GM19372 (cell line): ENCODE measurements around the gene RAB10.
"Not testable (repeated sequence)": the region's sequence is repeated elsewhere in the genome, so short reads cannot be mapped to it uniquely, and the experiment has no call there.

Experiments
- ATAC-seq: cut with Tn5 transposase; IDR thresholded peaks from one replicate; pipeline ENCODE4 v1.9.1; 2021; ENCODE audit warnings: mild to moderate bottlenecking, low read depth, moderate library complexity; ENCODE audit not compliant: unreplicated experiment

The RAB10 gene

DNA sequence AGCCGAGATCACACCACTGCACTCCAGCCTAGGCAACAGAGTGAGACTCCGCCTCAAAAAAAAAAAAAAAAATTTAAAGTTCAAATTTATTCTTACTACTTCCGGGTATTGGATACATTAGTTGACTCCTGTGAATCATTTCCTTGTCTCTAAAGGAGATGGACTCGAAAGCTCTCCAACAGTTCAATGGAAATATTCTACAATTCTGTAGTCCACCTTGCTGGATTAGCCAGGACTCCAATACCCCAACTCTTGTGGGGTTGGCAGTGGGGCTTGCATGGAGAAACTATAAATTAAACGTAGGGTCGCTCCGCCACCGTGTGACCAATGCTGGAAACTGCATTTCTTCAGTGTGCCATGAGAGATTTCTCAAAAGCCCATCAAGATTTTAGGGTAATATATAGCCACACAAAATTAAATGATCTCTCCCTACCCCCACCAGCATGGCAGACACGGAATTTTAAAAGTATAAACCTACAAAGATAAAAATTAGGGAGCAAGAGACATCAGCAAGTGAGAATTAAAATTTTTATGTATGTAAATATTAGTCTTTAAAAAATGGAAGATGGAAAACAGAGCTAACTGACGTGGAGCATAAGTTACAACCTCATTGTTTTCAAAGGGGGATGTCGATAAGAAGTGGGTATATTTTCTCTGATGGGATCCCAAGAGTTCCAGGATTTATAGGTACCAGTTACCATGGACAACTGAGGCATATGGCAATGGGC, 111.2 kb downstream of the RAB10 start:
- ATAC-seq: no peak

DNA sequence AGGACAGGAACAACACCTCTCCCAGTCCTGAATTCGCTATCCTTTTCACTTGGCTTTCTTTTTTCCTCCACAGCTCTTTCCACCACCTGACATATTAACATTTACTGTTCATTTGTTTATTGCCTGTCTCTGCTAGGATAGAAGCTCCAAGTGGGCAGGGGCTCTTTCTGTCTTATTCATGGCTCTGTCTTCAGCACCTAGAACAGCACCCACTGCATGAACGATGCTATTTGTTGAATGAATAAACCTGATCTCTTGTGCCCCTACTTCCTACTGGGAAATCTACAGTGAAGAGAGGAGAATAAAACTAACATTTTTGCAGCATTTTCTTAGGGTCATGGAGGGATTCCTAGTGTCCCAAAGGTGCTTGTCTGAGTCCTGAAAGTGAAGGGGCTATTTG, 114.6 kb downstream of the RAB10 start:
- ATAC-seq: no peak

DNA sequence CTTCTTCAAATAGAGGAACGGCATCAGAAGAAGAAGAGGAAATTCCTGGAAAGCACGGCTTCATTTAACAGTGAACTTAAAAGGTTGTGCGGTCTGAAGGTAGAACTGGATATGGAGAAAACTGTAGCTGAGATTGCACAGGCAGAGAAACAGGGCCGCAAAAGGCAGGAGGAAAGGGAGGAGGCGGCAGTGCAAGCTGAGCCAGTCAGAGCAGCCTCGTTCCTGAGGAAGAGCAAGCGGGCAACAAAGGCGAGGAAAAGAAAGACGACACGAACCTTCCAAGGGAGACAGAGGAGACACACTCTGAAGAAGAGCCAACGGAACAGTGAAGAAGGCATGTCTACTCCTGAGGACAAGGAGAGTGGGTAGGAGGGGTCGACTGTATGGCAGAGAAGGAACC, 116.4 kb downstream of the RAB10 start:
- no peak for ATAC-seq

DNA sequence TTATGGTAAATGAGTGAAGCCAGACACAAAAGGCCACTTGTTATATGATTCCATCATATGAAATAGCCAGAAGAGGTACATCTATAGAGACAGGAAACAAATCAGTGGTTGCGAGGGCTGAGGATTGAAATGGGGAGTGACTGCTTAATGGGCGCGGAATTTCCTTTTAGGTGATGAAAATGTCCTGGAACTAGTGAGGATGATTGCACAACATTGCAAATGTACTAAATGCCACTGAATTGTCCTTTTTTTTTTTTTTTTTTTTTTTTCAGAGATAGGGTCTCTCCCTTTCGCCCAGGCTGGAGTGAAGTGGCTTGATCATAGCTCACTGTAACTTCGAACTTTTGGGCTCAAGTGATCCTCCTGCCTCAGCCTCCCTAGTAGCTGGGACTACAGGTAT, 123.7 kb downstream of the RAB10 start:
- ATAC-seq: no peak

DNA sequence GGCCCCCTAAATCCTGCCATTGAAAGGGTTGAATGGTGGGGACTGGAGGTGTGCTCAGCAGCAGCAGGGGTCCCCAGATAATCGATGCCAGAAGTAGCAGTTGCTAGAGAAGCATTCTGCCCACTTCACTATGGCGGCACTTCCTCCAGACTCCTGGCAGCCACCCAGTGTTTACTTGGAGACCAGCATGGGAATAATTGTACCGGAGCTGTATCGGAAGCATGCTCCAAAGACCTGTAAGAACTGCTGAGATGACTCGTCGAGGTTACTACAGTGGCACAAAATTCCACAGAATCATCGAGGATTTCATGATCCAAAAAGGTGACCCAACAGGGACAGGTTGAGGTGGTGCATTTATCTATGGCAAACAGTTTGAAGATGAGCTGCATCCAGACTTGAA, 128.0 kb downstream of the RAB10 start:
- no peak for ATAC-seq

DNA sequence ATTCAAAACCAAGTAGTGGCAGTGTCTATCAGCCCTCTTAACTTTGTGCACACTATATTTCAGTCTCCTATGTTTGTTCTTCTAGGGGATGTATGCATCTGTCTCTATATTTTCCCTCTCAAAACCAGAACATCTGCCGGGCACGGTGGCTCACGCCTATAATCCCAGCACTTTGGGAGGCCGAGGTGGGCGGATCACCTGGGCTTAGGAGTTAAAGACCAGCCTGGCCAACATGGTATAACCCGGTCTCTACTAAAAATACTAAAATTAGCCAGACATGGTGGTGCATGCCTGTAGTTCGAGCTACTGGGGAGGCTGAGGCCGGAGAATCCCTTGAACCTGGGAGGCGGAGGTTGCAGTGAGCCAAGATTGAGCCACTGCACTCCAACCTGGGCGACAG, 129.1 kb downstream of the RAB10 start:
- no peak for ATAC-seq

DNA sequence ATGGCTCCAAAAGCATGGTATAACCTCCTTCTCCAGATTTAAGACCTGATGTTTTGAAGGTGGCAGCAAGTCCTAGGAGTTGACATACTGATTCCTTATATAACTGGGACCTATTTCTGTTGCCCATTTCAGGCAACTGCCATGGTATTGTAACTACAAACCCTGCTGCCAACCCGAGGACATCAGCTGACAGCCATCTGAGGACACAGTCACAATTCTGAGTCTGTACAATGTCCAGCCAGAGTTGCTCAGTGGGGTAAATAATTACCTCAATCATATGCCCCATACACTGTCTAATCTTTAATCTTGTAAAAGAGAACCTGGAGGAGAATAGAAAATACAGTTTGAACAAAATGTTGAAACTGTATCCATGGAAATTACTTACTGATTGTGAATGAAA, 130.3 kb downstream of the RAB10 start:
- no peak for ATAC-seq

DNA sequence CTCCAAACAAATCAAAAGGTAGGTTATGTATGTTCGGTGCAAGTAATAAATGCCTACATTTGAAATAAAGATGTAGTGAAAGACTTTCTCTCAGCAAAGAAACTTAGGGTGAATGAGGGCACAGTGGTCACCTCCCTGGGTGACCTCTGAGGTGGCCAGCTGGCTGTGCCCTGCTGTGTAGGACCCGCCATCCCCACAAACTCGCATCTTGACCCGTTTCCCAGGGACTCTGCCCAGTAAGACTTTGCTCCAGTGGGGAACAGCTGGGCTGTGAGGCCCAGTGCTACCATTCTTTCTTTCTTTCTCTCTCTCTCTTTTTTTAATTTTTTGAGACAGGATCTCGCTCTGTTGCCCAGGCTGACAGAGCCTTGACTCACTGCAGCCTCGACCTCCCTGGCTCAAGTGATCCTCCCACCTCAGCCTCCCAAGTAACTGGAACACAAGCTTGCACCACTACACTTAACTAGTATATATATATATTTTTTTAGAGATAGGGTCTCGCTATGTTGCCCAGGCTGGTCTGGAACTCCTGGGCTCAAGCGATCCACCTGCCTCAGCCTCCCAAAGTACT, 130.8 kb downstream of the RAB10 start:
- no peak for ATAC-seq

DNA sequence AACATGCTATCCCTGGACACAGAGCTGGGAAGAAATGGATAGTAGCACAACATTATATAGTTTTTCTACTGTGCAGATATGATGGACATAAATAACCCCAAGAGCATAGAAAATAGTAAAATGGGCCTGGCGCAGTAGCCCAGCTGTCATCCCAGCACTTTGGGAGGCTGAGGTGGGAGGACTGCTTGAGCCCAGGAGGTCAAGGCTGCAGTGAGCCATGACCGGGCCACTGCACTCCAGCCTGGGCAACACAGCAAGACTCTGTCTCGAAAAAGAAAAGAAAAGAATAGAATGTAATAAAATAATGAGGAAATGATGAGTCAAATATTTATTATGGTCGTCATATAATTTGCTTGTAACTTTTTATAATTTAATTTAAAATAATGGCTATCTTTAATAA, 131.5 kb downstream of the RAB10 start:
- ATAC-seq: no peak

DNA sequence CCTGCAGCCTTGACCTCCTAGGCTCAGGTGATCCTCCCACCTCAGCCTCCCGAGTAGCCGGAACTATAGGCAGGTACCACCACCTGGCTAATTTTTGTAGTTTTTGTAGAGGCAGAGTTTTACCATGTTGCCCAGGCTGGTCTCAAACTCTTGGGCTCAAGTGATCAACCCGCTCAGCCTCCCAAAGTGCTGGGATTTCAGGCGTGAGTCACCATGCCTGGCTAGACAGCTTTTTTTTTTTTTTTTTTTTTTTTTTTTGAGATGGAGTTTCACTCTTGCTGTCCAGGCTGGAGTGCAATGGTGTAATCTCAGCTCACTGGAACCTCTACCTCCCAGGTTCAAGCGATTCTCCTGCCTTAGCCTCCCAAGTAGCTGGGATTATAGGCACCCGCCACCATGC, 132.7 kb downstream of the RAB10 start:
- not testable (repeated sequence) for ATAC-seq

DNA sequence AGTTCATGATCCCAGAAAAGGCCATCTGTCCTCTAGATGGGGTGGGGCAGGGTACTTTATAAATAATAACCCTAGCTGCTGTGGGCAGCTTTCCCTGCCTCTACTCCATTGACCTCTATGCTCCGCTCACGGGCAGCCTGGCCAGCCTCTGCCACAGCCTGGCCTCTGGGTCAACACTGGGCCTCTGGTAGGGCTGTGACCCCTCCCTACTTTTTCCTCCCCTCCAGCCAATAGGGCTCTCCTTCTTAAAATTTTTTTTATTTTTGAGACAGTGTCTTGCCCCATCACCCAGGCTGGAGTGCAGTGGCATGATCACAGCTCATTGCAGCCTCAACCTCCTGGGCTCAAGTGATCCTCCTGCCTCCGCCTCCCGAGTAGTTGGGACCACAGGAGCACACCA, 134.9 kb downstream of the RAB10 start:
- ATAC-seq: no peak

DNA sequence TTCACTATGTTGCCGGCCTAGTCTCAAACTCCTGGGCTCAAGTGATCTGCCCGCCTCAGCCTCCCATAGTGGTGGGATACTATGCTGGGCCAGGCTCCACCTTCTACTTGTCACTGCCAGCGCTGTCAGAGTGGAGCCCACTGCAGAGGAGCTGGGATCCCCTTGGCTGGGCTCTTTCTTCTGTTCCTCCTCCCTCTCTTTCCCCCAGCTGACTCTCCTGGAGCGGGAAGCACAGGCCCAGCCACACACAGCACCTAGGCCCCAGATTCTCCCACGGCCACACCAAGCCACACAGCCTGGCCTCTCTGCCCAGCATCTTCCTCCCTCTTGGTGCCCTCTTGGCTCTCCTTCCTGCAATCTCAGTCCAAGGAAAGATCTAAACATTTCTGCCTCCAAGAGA, 135.3 kb downstream of the RAB10 start:
- no peak for ATAC-seq

DNA sequence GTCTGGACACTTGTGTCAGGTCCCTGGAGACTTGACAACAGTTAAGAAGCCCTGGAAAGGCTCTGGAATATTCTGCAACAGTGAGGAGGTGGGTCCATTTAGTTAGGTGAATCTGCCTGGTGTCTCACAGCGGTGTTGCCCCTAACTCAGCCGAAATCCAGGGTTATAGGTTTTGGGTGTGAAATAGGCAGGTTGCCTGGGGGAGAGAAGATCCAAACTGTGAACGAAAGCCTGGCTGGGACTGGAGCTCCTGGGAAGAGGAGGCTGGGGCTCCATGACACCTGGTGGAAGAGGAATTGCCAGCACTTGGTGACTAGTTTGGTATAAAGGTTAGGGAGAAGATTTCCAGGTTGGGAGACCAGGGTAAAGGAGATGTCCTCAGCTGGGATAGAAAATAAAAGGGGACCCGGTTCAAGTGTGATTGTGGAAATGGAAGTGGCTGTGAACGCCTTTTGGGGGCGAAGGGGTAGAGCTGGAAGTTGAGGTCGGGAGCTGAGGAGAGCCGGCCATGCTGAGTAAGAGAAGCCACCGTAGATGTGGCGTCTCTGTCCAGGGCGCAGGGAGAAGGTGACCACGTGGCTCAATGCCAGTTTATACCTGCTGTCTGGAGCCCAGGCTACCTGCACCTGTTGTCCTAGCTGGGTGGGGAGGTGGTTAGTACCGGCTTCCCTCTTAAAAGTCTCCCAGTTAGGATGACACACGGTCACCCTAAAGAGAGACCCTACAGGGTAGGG, 136.0 kb downstream of the RAB10 start:
- no peak for ATAC-seq

DNA sequence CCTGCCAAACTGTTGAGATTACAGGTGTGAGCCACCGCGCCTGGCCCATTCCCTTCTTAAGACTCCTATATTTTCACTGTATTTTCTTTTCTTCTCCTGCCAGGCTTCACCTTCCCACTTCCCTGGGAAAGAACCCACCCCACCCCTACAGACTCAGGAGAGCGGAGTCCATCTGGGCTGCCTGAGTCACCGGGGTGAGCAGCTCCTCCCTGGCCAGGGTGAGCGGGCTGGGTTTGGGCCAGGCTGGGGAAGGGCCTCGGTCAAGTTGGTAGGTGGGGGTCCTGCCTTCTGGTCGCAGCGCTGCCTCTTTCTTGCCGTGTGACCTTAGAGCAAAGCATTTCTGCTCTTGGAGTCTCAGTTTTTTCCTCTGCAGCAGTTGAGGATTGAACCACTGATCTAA, 136.9 kb downstream of the RAB10 start:
- no peak for ATAC-seq

DNA sequence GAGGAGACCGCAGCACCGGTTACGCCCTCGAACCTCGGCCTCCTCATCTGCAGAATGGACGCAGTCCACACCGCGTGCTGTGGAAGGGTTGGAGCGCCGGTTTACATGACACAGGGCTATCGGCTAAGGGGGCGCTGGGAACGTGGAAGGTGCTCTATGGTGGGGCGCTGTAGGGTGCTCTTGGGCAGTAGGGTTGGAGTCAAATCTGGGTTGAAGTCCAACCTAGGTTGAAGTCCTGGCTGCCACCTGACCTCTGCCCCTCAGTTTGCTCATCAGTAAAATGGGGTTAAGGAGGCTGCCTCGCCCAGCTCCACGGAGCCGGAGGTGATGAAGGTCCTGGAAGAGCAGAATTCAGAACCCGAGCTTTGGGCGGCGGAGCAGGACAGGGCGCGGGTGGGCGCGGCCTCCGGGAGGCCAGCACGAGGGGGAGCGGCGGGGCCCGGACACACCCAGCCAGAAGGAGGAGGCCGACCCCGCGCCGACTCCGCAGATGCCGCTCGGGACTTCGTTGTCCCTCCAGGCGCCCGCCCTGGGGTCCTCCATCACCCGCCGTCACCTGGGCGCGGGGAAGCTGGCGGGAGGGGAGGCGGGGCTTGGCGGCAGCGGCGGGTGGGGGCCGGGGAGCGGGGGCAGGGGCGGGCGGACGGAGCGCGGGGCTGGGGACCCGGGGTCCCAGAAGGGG, 138.4 kb downstream of the RAB10 start:
- no peak for ATAC-seq

DNA sequence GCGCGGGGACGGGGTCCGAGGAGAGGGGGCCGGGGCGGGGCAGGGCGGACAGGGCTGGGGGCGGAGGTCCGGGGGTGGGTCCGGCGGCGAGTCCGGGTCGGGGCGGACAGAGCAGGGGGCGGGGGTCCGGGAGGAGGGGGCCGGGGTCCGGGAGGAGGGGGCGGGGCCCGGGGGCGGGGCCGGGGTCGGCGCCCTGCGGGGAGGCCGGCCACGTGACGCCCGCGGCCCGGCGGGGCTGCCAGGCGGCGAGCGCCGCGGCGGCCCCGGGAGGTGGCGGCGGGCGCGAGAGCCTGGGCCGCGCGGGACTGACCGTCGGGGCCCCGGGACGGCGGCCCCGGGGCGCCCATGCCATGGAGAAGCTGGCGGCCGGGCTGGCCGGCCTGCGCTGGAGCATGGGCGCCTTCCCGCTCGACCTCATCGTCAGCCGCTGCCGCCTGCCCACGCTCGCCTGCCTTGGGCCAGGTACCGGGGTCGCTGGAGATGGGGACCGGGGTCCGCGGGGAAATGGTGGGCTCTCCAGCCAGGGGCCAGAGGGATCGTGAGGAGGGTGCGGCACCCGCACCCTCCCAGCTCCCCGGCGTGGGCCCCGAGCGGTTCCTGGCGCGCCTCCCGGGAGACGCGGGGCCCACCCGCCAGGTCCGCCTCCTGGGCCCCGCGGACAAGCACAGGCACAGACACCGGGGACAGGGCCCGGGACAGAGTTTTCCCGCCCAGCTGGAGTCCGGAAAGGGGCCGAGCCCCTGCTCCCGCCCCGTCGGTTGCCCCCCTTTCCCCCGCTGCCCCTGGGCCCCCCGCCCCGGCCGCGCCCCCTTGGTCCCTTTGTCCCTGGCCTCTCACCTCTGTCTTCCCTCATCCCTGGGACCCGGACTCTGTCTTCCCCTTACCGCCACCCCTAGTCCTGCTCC, 139.2 kb downstream of the RAB10 start, which contains the start of gene GAREM2:
Gene GAREM2, plus strand, starts transcription at position 218 of the 905 bp plus-strand sequence. Its CDS starts 133 bp downstream, at position 351.
- ATAC-seq: no peak

DNA sequence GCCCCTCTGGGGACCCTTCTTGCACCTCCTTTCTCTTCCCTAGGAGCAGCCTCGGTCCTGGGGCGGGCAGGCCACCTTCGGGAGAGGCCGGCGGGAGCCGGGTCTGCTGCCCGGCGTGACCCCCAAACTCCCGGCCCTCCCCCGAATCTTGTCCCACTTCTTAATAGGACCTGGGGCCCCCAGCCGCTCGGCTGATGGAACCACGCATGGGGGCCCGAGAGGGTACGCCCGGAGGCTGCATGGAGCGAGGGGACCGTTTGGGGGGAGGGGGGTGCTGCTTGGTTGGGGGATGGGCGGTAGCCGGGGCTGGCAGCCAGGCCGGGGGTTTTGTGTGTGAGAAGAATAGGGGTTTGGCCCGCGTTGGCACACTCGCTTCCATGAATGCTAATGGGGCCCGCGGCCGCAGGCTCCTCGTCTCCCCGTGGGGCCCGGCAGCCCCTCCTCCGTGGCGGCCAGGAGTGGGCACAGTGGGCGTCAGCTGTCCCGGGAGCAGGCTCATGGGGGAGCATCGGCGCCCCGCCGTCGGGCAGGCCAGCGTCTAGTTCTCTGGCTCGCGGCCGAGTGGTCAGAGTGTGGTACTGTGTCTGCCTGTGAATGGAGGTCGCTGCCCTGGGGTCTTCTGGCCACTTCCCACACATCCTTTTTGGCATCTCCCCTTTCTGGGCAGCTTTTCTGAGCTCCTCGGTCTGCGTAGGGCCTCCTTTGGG, 140.0 kb downstream of the RAB10 start:
- no peak for ATAC-seq

DNA sequence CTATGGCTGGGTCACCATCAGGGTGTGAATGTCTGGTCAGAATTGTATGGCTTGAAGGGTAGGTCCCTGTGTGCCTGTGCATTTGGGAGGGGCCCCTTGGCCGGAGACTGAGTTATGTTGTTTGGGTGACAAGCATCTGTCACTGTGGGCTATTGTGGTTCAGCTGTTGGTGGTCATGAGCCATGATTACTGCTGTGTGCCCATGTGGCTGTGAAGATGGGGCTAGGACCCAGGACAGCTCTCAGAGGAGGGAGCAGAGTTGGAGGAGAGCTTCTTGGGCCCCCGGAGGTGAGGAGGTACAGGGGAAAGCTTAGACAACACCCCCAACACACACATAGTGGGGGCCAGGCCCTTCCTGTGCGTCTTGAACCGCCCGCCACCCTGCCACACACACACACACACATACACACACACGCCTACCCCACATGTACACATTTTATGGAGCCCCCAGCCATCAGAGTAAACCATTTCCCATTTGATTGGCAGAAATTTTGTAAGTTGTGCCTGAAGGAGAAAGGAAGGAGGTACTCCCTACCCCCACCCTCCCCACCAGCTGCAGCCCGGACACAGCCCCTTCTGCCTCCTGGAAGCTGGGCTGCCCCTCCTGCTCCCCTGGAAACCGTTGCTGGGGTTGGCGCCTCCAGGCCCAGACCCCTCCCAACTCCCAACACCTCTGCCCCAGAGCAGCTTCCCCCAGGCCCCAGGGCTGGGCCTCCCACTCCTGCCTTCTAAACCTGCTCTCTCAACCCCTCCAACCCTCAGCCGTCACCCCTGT, 141.0 kb downstream of the RAB10 start:
- ATAC-seq: no peak
